HG03025 (cell line): ENCODE data around the gene KREMEN1.

Source experiments
- ATAC-seq: cut with Tn5 transposase; IDR thresholded peaks from one replicate; pipeline ENCODE4 v1.9.1; 2021; ENCODE audit warnings: mild to moderate bottlenecking, moderate library complexity; ENCODE audit not compliant: unreplicated experiment, low FRiP score

KREMEN1 gene

GRCh38 chr22:29202212-29203192, 129.7 kb downstream of the KREMEN1 start:
- no peak for ATAC-seq

GRCh38 chr22:29203488-29204454, 130.9 kb downstream of the KREMEN1 start:
- ATAC-seq: no peak

GRCh38 chr22:29204455-29205183, 131.8 kb downstream of the KREMEN1 start:
- ATAC-seq: no peak

GRCh38 chr22:29205252-29205593, 132.4 kb downstream of the KREMEN1 start:
- no peak for ATAC-seq

- no peak for ATAC-seq
These were observed 132.9 kb downstream of the KREMEN1 start, which contains the start of gene EMID1 for GRCh38 chr22:29205594-29206371. Gene EMID1, plus strand, starts transcription at chr22:29205896. Its CDS starts 143 bp downstream, at chr22:29206039.

GRCh38 chr22:29206372-29207242, 133.8 kb downstream of the KREMEN1 start:
- ATAC-seq: no peak

GRCh38 chr22:29207243-29207550, 134.4 kb downstream of the KREMEN1 start:
- no peak for ATAC-seq

GRCh38 chr22:29207562-29208501, 135.0 kb downstream of the KREMEN1 start:
- ATAC-seq: no peak

GRCh38 chr22:29208502-29208862, 135.6 kb downstream of the KREMEN1 start:
- no peak for ATAC-seq

GRCh38 chr22:29208879-29209623, 136.2 kb downstream of the KREMEN1 start:
- ATAC-seq: no peak

GRCh38 chr22:29209624-29209929, 136.7 kb downstream of the KREMEN1 start:
- no peak for ATAC-seq

GRCh38 chr22:29211066-29211465, 138.2 kb downstream of the KREMEN1 start:
- no peak for ATAC-seq

- ATAC-seq: no peak
These were observed 138.6 kb downstream of the KREMEN1 start for GRCh38 chr22:29211466-29211865.

GRCh38 chr22:29212743-29213142, 139.9 kb downstream of the KREMEN1 start:
- ATAC-seq: no peak

GRCh38 chr22:29213493-29213892, 140.7 kb downstream of the KREMEN1 start:
- ATAC-seq: no peak

- no peak for ATAC-seq
These were observed 141.4 kb downstream of the KREMEN1 start for GRCh38 chr22:29214232-29214631.
